ENCODE results near the gene OTOG.

Gene OTOG

DNA sequence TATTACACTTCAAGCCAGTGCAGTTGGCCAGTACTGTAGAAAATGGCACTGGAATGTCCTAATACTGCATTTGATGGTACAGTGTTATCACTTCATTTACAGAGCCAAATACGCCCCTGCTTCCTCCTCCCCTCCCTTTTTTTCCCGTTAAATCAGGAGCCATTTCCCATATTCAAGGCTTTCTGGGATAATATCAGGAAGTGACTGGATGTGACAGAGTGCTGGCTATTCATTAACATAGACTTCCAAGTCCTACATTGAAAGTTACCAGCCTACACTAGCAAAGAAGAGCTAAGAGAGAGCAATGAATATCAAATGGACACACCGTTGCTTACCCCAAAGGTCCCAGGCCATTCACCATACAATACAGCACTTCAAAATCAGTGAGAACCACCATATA lies 38.3 kb upstream of the OTOG start:
- TF ChIP-seq, protein P1, sequence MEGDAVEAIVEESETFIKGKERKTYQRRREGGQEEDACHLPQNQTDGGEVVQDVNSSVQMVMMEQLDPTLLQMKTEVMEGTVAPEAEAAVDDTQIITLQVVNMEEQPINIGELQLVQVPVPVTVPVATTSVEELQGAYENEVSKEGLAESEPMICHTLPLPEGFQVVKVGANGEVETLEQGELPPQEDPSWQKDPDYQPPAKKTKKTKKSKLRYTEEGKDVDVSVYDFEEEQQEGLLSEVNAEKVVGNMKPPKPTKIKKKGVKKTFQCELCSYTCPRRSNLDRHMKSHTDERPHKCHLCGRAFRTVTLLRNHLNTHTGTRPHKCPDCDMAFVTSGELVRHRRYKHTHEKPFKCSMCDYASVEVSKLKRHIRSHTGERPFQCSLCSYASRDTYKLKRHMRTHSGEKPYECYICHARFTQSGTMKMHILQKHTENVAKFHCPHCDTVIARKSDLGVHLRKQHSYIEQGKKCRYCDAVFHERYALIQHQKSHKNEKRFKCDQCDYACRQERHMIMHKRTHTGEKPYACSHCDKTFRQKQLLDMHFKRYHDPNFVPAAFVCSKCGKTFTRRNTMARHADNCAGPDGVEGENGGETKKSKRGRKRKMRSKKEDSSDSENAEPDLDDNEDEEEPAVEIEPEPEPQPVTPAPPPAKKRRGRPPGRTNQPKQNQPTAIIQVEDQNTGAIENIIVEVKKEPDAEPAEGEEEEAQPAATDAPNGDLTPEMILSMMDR (IDR thresholded peaks at IDR 0.05; ENCODE audit: control extremely low read depth, extremely low read depth, low read depth, missing control alignments): no peak
- DNase-seq (ENCODE audit: extremely low spot score): no peak
- ChIA-PET CTCF (interaction anchor here (1.3 to 3.0 kb wide), 5 partner anchors 16 to 563 kb away, joined by 3 to 12 read pairs (median 5); no protein-coding TSS in a partner anchor), POLR2A (no interaction called here)

DNA sequence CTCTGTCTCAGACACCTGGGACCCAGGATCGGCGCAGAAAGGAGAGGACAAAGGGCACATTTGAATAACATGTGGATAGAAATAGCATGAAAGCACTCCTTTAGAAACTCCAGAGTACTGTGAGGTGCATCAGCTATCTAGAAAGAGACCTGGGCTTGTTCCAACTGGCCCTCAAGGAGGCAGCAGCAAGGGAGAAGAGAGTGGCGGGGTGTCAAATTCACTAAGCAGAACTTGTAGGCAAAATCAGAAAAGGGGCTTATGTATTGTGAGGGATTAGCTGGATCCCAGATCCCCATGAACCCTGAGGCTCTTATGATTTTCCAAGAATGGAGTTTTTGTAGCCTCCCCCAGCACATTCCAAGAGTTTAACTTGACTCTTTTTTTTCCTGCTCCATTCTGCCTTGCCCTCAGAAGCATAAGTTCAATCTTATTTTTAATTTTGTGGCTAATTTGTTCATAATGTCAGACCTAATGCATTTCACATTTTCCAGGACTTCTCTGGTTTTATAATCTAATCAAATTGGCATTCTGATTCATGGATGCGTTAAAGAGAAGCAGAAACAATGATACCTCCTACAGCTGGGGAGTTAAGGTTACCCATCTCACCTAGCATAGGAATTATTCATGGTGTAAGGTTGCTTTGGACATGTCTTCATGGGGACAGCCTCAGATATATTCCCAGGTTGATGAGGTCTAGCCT lies 36.4 kb upstream of the OTOG start:
- POLR2A ChIA-PET: no interaction called here
- DNase-seq (ENCODE audit: extremely low spot score): no peak
- TF ChIP-seq, protein P1 (IDR thresholded peaks at IDR 0.05; ENCODE audit: control extremely low read depth, extremely low read depth, low read depth, missing control alignments): no peak
- CTCF ChIA-PET: interaction anchor here (1.3 to 10.4 kb wide), 3 partner anchors 19 to 281 kb away, joined by 5 to 83 read pairs (median 6); no protein-coding TSS in a partner anchor

DNA sequence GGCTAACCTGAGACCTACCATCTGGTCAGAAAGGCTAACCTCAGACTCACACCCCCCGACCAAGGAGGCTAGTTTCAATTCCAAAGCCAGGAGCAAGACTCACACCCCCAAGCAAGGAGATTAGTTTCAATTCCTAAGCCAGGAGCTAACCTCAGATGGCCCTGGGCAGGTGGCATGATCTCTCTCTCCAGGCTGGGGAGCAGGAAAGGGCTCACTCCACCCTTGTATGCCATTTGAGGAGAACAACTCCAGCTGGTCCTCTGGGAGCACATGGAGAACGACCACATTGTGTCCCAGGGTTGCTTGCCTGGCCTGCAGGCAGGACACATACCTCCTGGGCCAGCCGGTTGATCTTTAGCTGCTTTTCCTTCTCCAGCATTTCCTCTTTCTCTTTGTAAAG lies 35.5 kb upstream of the OTOG start:
- TF ChIP-seq, protein P1 (IDR thresholded peaks at IDR 0.05; ENCODE audit: control extremely low read depth, extremely low read depth, low read depth, missing control alignments): no peak
- CTCF ChIA-PET: interaction anchor here (1.0 to 10.4 kb wide), 5 partner anchors 12 to 290 kb away, joined by 3 to 83 read pairs (median 5); no protein-coding TSS in a partner anchor
- no peak for DNase-seq (ENCODE audit: extremely low spot score)

DNA sequence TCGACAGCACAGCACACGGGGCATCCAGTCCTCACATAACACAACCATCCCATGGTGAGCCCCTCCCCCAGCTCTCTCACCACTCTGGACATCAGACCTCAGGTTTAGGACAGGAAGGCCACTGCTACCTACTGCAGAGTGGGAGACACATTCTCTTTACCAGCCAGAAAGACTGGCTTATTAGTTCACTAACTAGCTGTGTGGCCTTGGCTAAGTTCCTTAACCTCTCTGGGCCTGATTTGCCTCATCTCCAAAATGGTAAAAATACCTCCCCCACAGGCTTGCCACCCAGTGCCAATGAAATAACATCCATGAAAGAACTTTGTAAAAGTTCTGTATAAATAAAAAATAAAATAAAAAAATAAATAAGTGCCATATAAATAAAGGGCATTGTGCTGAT lies 35.0 kb upstream of the OTOG start:
- CTCF ChIA-PET: interaction anchor here (0.7 to 10.4 kb wide), 6 partner anchors 12 to 291 kb away, joined by 3 to 83 read pairs (median 4); no protein-coding TSS in a partner anchor
- TF ChIP-seq, protein P1 (IDR thresholded peaks at IDR 0.05; ENCODE audit: control extremely low read depth, extremely low read depth, low read depth, missing control alignments): no peak
- POLR2A ChIA-PET: no interaction called here
- DNase-seq (ENCODE audit: extremely low spot score): no peak

More for the DNA sequence above, 35.5 kb upstream of the OTOG start:
- POLR2A ChIA-PET: no interaction called here

DNA sequence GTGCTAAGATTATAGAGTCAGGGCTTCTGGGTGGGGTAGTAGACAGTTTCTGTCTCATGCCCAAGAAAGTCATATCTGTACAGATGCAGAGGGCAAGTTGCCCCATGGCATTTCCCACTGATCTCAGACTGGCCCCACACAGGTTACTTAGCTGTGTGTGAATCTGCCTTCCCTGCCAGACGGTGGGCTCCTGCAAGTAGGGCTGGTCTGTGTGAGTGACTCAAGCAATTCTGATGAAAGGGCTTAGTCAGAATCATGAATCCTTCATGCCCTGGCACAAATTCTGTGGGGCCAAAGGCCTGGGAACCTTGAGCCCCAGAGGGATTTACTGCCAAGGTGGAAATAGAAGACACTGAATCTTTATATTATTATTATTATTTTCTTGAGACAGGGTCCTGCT lies 33.2 kb upstream of the OTOG start:
- CTCF ChIA-PET: interaction anchor here (1.0 to 10.4 kb wide), 5 partner anchors 7 to 130 kb away, joined by 3 to 83 read pairs (median 5); no protein-coding TSS in a partner anchor
- no peak for DNase-seq (ENCODE audit: extremely low spot score)
- POLR2A ChIA-PET: no interaction called here
- TF ChIP-seq, protein P1 (IDR thresholded peaks at IDR 0.05; ENCODE audit: control extremely low read depth, extremely low read depth, low read depth, missing control alignments): no peak

DNA sequence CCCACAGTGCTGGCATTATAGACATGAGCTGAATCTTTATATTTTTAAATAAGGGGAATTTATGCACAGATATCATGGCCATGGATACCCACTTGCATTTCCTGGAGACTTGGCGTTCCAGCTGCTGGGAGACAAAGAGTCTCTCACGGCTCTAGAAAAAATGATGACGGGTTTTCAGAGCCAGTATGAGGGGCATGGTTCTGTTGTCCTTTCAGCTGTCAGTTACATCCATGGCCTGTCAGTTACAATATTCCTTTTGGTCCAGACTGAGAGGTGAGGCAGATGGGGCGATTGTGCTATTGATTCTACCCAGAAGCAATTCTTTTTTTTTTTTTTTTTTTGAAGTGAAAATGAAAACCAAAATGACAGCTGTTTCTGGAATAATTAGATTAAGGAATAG lies 32.6 kb upstream of the OTOG start:
- DNase-seq (ENCODE audit: extremely low spot score): no peak
- ChIA-PET POLR2A (no interaction called here), CTCF (interaction anchor here (1.0 to 10.4 kb wide), 5 partner anchors 8 to 128 kb away, joined by 3 to 83 read pairs (median 5); partner anchors contain the start of gene KCNJ11)
- TF ChIP-seq, protein P1 (IDR thresholded peaks at IDR 0.05; ENCODE audit: control extremely low read depth, extremely low read depth, low read depth, missing control alignments): no peak

Measured in GM10248 (cell line).